DOHH2 (cell line): Measurements from ENCODE around the gene KCNA3.

Source experiments
- EZH2phosphoT487 ChIP-seq: fragments of 200-600 bp; sonication (generic); IDR thresholded peaks from 2 replicates; pipeline ENCODE4 v1.6.1; 2017; ENCODE audit warnings: borderline replicate concordance, mild to moderate bottlenecking, antibody characterized with exemption, low read length, moderate library complexity, mixed read lengths
- TF ChIP-seq, protein P1 (sequence below): fragments of 200-600 bp; sonication (generic); IDR thresholded peaks from one replicate; pipeline ENCODE4 v1.5.1; 2014; ENCODE audit warnings: antibody characterized with exemption, mild to moderate bottlenecking, low read depth, low read length; ENCODE audit not compliant: poor library complexity, severe bottlenecking

DNA sequence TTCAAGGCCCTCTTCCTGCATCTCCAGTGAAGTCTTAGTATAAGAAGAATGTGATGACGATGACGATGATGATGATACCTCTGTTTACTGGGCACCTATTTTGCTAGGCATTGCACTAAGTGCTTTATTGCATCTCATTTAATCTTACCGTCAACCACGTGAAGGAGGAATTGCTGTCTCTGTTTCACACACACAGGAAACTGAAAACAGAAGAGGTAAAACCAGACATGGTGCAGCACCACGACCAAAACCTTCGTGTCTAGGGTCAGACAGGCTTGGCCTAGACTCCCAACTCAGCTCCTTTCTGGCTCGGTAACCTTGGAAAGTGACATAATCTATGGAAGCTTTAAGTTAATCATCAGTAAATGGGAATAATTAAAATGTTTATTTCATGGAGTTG lies 47.9 kb downstream of the KCNA3 start:
- TF ChIP-seq, protein P1, sequence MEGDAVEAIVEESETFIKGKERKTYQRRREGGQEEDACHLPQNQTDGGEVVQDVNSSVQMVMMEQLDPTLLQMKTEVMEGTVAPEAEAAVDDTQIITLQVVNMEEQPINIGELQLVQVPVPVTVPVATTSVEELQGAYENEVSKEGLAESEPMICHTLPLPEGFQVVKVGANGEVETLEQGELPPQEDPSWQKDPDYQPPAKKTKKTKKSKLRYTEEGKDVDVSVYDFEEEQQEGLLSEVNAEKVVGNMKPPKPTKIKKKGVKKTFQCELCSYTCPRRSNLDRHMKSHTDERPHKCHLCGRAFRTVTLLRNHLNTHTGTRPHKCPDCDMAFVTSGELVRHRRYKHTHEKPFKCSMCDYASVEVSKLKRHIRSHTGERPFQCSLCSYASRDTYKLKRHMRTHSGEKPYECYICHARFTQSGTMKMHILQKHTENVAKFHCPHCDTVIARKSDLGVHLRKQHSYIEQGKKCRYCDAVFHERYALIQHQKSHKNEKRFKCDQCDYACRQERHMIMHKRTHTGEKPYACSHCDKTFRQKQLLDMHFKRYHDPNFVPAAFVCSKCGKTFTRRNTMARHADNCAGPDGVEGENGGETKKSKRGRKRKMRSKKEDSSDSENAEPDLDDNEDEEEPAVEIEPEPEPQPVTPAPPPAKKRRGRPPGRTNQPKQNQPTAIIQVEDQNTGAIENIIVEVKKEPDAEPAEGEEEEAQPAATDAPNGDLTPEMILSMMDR, result no peak
- no peak for TF ChIP-seq EZH2phosphoT487
